Measurements from ENCODE around the gene GSG1L. TPM values are rescaled to one million over a fixed set of nuclear protein-coding genes. Genes with fewer than 3 reads are reported as not detected.
"Not testable (repeated sequence)": the region's sequence is repeated elsewhere in the genome, so short reads cannot be mapped to it uniquely, and the experiment has no call there.

The GSG1L gene
- total and polyA plus RNA-seq, 4 experiments from 2014 or later, result 0.27 TPM; not detected in 3

GRCh38 chr16:27743963-27744362 lies 319.6 kb downstream of the GSG1L start:
- ChIA-PET CTCF (ENCODE audit: partially characterized antibody) (no interaction called here), POLR2A (ENCODE audit: partially characterized antibody) (no interaction called here)
- H3K27ac Mint-ChIP-seq, result no peak overlapping the region

DNA sequence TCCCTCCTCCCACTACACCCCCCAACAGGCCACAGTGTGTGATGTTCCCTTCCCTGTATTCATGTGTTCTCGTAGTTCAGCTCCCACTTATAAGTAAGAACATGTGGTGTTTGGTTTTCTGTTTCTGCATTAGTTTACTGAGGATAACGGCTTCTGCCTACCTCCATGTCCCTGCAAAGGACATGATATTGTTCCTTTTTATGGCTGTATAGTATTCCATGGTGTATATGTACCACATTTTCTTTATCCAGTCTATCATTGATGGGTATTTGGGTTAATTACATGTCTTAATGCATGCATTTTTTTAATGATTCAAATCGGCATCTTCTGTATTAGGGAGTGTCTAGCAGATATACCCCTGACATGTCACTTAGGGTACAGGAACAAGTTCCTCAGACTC lies 320.5 kb downstream of the GSG1L start:
- H3K27me3 ChIP-seq (ENCODE audit: insufficient read depth, low read length); H3K27me3 Mint-ChIP-seq; H3K9me3 Mint-ChIP-seq; H3K27ac ChIP-seq (ENCODE audit: low read depth, low read length); H3K4me3 Mint-ChIP-seq; H3K36me3 ChIP-seq (ENCODE audit: insufficient read depth, low read length); intact Hi-C loops (cut with micrococcal nuclease); H3K9me3 ChIP-seq (ENCODE audit: control insufficient read depth in 1 of 2, low read length in 2 of 2); CTCF ChIA-PET (ENCODE audit: partially characterized antibody); DNase-seq; POLR2A ChIA-PET (ENCODE audit: partially characterized antibody); H3K4me1 ChIP-seq (ENCODE audit: insufficient read depth, low read length); H3K4me3 ChIP-seq (ENCODE audit: low read length in 2 of 2); H3K27ac Mint-ChIP-seq: not testable (repeated sequence)
- H3K4me1 Mint-ChIP-seq, result peaks cover 0 to 11% (median 1%) of the 10 kb centered on the region in 4 donors
- H3K36me3 Mint-ChIP-seq, result peaks cover 23 to 40% of the 10 kb centered on the region in 2 donors

More at GRCh38 chr16:27743963-27744362, 319.6 kb downstream of the GSG1L start:
- H3K27me3 Mint-ChIP-seq, result no peaks in the 10 kb centered on the region
- DNase-seq, result no peak
- peaks cover 0 to 2% (median 0%) of the 10 kb centered on the region in 8 donors for H3K9me3 Mint-ChIP-seq
- H3K4me3 ChIP-seq (ENCODE audit: low read length in 2 of 2), result no peak overlapping the region
- no peaks in the 10 kb centered on the region for H3K27me3 ChIP-seq (ENCODE audit: insufficient read depth, low read length)
- H3K4me1 Mint-ChIP-seq, result peaks cover 3 to 15% (median 5%) of the 10 kb centered on the region in 4 donors
- peaks cover 21 to 31% of the 10 kb centered on the region in 2 donors for H3K36me3 Mint-ChIP-seq
- H3K4me1 ChIP-seq (ENCODE audit: insufficient read depth, low read length), result peaks cover 6% of the 10 kb centered on the region
- no peak overlapping the region for H3K4me3 Mint-ChIP-seq
- intact Hi-C loops (cut with micrococcal nuclease), result no loop called here
- H3K9me3 ChIP-seq (ENCODE audit: control insufficient read depth in 1 of 2, low read length in 2 of 2), result no peaks in the 10 kb centered on the region
- H3K27ac ChIP-seq (ENCODE audit: low read depth, low read length), result no peak overlapping the region
- H3K36me3 ChIP-seq (ENCODE audit: insufficient read depth, low read length), result no peaks in the 10 kb centered on the region

DNA sequence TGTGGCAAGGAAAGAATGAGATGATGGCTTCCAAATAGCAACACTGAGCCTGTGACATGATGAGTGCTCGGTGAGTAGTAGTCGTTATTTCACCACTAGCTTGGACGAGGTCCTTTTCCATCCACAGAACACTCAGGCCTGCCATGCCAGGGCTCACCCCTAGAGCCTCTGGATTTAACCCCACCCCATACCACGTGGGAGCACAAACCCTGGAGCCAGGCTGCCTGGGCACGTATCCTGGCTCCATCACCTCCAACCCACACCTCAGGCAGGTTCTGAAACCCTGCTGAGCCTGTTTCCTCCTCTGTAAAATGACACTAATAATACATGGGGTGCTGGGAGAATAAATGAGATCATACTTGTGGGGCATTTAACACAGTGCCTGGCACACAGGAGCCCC lies 321.2 kb downstream of the GSG1L start:
- POLR2A ChIA-PET (ENCODE audit: partially characterized antibody), result no interaction called here
- no peak for DNase-seq
- H3K4me1 Mint-ChIP-seq, result peaks cover 0 to 4% (median under 1%) of the 10 kb centered on the region in 4 donors

DNA sequence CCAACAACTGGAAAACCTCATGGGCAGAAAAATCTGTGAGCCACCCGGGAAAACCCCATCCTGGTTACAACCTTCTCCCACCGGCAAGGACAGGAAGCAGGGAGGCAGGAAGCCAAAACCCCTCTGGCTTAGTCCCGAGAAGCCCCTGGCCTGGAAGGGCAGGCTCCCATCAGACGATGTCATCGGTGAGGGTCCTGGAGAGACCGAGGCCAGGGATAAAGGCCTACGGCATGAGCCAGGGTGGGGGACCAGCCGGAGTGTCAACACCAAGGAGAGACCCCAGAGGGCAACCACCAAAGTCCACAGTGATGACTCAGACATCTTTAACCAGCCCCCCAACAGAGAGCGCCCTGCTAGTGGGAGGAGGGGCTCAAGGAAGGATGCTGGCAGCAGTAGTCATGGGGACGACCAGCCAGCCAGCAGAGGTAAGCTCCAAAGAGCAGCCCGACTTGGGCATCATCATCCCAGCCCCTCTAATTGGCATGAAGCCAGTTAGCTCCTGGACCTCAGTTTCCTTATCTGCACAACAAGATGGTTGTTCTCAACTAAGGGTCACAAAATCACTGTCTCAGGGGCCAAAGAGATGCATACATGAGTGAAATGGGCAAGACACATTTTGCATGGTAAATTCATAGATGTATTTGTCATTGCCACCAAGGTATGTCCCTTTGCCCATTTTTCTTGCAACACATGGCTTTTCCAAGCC lies 322.9 kb downstream of the GSG1L start:
- Mint-ChIP-seq H3K4me3 (no peak overlapping the region), H3K27ac (peak overlapping the region in 1 of 7 donors; percentile 4), H3K4me1 (no peaks in the 10 kb centered on the region), H3K27me3 (no peaks in the 10 kb centered on the region), H3K9me3 (peaks cover 0 to 2% (median 0%) of the 10 kb centered on the region in 8 donors), H3K36me3 (peaks cover 27 to 52% of the 10 kb centered on the region in 2 donors)
- H3K4me3 ChIP-seq (ENCODE audit: low read length in 2 of 2), result no peak overlapping the region
- intact Hi-C loops (cut with micrococcal nuclease), result no loop called here
- no peak for DNase-seq
- H3K9me3 ChIP-seq (ENCODE audit: control insufficient read depth in 1 of 2, low read length in 2 of 2), result no peaks in the 10 kb centered on the region
- CTCF ChIA-PET (ENCODE audit: partially characterized antibody), result no interaction called here
- no peaks in the 10 kb centered on the region for H3K36me3 ChIP-seq (ENCODE audit: insufficient read depth, low read length)
- POLR2A ChIA-PET (ENCODE audit: partially characterized antibody), result no interaction called here
- no peaks in the 10 kb centered on the region for H3K27me3 ChIP-seq (ENCODE audit: insufficient read depth, low read length)
- H3K27ac ChIP-seq (ENCODE audit: low read depth, low read length), result no peak overlapping the region
- H3K4me1 ChIP-seq (ENCODE audit: insufficient read depth, low read length), result no peaks in the 10 kb centered on the region

More for the DNA sequence above, 321.2 kb downstream of the GSG1L start:
- CTCF ChIA-PET (ENCODE audit: partially characterized antibody), result no interaction called here
- Mint-ChIP-seq H3K4me3 (no peak overlapping the region), H3K9me3 (peaks cover 0 to 2% (median 0%) of the 10 kb centered on the region in 8 donors), H3K27me3 (no peaks in the 10 kb centered on the region), H3K36me3 (peaks cover 24 to 42% of the 10 kb centered on the region in 2 donors), H3K27ac (no peak overlapping the region)
- Histone ChIP-seq H3K27me3 (ENCODE audit: insufficient read depth, low read length) (no peaks in the 10 kb centered on the region), H3K36me3 (ENCODE audit: insufficient read depth, low read length) (no peaks in the 10 kb centered on the region), H3K4me3 (ENCODE audit: low read length in 2 of 2) (no peak overlapping the region), H3K4me1 (ENCODE audit: insufficient read depth, low read length) (no peaks in the 10 kb centered on the region), H3K9me3 (ENCODE audit: control insufficient read depth in 1 of 2, low read length in 2 of 2) (no peaks in the 10 kb centered on the region), H3K27ac (ENCODE audit: low read depth, low read length) (no peak overlapping the region)
- intact Hi-C loops (cut with micrococcal nuclease), result no loop called here

DNA sequence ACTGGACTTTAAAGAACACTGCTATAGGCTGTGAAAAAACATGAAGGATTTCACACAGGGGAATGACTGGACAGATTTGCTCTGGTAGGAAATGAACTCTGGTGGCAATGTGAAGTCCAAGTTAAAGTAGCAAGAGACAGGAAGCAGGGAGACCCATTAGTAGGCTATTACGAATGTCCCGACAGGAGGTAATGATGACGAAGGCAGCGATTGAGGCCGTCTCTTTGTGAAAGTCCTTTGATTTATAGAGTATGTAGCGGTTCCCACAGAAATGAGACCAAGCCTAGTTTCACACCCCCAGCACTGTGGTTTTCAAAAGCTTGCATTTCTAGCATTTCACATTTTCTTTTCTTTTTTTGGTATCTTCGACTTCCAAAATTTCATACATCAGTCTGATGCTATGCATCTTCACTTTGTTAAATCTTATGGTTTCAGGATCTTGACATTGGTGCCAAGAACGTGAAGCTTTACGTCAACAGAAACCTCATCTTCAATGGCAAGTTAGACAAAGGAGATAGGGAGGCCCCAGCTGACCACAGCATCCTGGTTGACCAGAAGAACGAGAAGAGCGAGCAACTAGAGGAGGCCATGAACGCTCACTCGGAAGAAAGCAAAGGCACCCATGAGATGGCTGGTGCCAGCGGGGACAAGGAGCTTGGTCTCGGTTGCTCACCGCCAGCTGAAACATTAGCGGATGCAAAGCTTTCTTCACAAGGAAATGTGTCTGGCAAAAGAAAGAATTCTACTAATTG lies 323.7 kb downstream of the GSG1L start:
- ChIA-PET POLR2A (ENCODE audit: partially characterized antibody) (no interaction called here), CTCF (ENCODE audit: partially characterized antibody) (no interaction called here)
- no peak for DNase-seq
- H3K27me3 ChIP-seq (ENCODE audit: insufficient read depth, low read length), result no peaks in the 10 kb centered on the region
- no peaks in the 10 kb centered on the region for H3K4me1 Mint-ChIP-seq
- peaks cover 27 to 49% of the 10 kb centered on the region in 2 donors for H3K36me3 Mint-ChIP-seq
- H3K27me3 Mint-ChIP-seq, result no peaks in the 10 kb centered on the region
- no peak overlapping the region for H3K4me3 ChIP-seq (ENCODE audit: low read length in 2 of 2)
- H3K9me3 ChIP-seq (ENCODE audit: control insufficient read depth in 1 of 2, low read length in 2 of 2), result no peaks in the 10 kb centered on the region
- no peaks in the 10 kb centered on the region for H3K4me1 ChIP-seq (ENCODE audit: insufficient read depth, low read length)
- H3K27ac ChIP-seq (ENCODE audit: low read depth, low read length), result no peak overlapping the region
- intact Hi-C loops (cut with micrococcal nuclease), result no loop called here
- H3K27ac Mint-ChIP-seq, result no peak overlapping the region
- H3K9me3 Mint-ChIP-seq, result peaks cover 0 to 2% (median 0%) of the 10 kb centered on the region in 8 donors
- no peak overlapping the region for H3K4me3 Mint-ChIP-seq
- no peaks in the 10 kb centered on the region for H3K36me3 ChIP-seq (ENCODE audit: insufficient read depth, low read length)

DNA sequence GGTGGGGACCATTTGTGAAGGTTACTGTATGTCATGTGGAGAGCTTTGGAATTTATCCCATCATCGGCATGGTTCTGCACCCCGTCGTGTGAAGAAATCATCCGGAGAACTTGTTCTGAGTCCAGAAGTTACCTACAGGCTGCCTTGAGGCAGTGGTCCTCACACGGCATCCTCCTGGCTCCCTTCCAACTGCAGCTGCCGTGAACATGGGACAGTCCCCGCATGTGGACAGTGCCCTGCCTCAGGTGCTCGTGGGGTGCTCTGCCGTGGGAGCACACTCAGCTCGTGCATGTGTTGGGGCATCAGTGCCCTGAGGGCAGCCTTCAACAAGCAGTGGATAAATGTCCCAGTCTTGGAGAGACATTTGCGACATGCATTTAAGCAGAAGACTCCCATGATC lies 324.9 kb downstream of the GSG1L start:
- H3K36me3 Mint-ChIP-seq, result peaks cover 27 to 49% of the 10 kb centered on the region in 2 donors
- POLR2A ChIA-PET (ENCODE audit: partially characterized antibody), result no interaction called here
- CTCF ChIA-PET (ENCODE audit: partially characterized antibody), result no interaction called here
- H3K4me3 Mint-ChIP-seq, result no peak overlapping the region
- H3K27ac Mint-ChIP-seq, result peak overlapping the region in 1 of 7 donors; percentile 3
- intact Hi-C loops (cut with micrococcal nuclease), result no loop called here
- peaks cover 0 to 2% (median 0%) of the 10 kb centered on the region in 8 donors for H3K9me3 Mint-ChIP-seq
- Histone ChIP-seq H3K4me3 (ENCODE audit: low read length in 2 of 2) (no peak overlapping the region), H3K36me3 (ENCODE audit: insufficient read depth, low read length) (no peaks in the 10 kb centered on the region), H3K27me3 (ENCODE audit: insufficient read depth, low read length) (no peaks in the 10 kb centered on the region), H3K4me1 (ENCODE audit: insufficient read depth, low read length) (no peaks in the 10 kb centered on the region), H3K9me3 (ENCODE audit: control insufficient read depth in 1 of 2, low read length in 2 of 2) (no peaks in the 10 kb centered on the region), H3K27ac (ENCODE audit: low read depth, low read length) (no peak overlapping the region)
- no peak for DNase-seq
- no peaks in the 10 kb centered on the region for H3K27me3 Mint-ChIP-seq
- no peaks in the 10 kb centered on the region for H3K4me1 Mint-ChIP-seq
